GM10248 (cell line): ENCODE measurements around the gene ATP6V0C.

Experiments used
- CTCF ChIA-PET: fragments of 300-600 bp; sonication (Branson Sonifier 250); formaldehyde crosslinking; extraction: SDS; loops from one replicate; lab custom pipeline; 2021; ENCODE audit warnings: antibody characterized with exemption; lab: Yijun Ruan, JAX
- POLR2A ChIA-PET: fragments of 350-650 bp; sonication (Branson Sonifier 250); formaldehyde crosslinking; extraction: SDS; loops from one replicate; lab custom pipeline; 2020; ENCODE audit warnings: antibody characterized with exemption; lab: Yijun Ruan, JAX
- DNase-seq: peaks from one replicate; pipeline ENCODE4 v3.0.0; 2012; ENCODE audit errors: extremely low spot score
- TF ChIP-seq, protein P1 (sequence below): IDR thresholded peaks from 2 replicates; pipeline ENCODE4 v1.5.1; 2012; ENCODE audit warnings: mild to moderate bottlenecking, low read depth; ENCODE audit errors: extremely low read depth, missing control alignments, control extremely low read depth

The ATP6V0C gene

DNA sequence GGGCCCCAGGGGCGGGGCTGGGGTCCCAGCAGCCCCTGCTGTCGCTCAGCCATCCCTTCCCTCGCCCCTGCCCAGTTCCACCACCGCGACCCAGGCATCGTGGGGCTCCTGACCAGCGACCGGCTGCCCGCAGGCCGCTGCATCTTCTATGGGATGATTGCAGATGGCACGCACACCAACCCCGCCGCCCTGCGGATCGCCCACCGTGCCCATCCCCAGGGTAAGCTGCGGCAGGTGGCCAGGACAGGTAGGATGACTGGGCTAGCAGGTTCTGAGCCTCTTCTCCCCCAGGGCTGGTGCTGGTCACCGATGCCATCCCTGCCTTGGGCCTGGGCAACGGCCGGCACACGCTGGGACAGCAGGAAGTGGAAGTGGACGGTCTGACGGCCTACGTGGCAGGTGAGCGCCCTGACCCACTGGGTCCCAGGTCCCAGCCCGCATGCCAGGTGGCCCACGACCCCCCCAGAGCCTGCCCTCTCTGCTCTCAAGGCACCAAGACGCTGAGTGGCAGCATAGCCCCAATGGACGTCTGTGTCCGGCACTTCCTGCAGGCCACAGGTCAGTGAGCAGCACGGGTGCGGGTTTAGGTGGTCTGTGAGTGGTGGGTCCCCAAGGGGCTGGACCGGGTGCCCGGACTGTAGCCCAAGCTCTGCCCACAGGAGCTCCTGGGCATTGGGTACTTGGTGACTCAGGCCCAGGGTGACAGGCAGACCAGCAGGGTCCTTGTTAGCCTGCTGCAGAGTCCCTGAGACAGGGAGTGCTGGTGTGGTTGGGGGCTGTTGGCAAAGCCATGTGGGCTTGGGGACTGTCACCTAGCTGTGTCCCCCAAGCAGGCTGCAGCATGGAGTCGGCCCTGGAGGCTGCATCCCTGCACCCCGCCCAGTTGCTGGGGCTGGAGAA is 14.7 kb downstream of the ATP6V0C start:
- ChIA-PET CTCF (no interaction called here), POLR2A (interaction anchor here (0.6 to 1.0 kb wide), 3 partner anchors 8 to 341 kb away, joined by 3 to 4 read pairs (median 3); partner anchors contain the start of genes AMDHD2 and KCTD5)
- TF ChIP-seq, protein P1, sequence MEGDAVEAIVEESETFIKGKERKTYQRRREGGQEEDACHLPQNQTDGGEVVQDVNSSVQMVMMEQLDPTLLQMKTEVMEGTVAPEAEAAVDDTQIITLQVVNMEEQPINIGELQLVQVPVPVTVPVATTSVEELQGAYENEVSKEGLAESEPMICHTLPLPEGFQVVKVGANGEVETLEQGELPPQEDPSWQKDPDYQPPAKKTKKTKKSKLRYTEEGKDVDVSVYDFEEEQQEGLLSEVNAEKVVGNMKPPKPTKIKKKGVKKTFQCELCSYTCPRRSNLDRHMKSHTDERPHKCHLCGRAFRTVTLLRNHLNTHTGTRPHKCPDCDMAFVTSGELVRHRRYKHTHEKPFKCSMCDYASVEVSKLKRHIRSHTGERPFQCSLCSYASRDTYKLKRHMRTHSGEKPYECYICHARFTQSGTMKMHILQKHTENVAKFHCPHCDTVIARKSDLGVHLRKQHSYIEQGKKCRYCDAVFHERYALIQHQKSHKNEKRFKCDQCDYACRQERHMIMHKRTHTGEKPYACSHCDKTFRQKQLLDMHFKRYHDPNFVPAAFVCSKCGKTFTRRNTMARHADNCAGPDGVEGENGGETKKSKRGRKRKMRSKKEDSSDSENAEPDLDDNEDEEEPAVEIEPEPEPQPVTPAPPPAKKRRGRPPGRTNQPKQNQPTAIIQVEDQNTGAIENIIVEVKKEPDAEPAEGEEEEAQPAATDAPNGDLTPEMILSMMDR = no peak
- DNase-seq = no peak

DNA sequence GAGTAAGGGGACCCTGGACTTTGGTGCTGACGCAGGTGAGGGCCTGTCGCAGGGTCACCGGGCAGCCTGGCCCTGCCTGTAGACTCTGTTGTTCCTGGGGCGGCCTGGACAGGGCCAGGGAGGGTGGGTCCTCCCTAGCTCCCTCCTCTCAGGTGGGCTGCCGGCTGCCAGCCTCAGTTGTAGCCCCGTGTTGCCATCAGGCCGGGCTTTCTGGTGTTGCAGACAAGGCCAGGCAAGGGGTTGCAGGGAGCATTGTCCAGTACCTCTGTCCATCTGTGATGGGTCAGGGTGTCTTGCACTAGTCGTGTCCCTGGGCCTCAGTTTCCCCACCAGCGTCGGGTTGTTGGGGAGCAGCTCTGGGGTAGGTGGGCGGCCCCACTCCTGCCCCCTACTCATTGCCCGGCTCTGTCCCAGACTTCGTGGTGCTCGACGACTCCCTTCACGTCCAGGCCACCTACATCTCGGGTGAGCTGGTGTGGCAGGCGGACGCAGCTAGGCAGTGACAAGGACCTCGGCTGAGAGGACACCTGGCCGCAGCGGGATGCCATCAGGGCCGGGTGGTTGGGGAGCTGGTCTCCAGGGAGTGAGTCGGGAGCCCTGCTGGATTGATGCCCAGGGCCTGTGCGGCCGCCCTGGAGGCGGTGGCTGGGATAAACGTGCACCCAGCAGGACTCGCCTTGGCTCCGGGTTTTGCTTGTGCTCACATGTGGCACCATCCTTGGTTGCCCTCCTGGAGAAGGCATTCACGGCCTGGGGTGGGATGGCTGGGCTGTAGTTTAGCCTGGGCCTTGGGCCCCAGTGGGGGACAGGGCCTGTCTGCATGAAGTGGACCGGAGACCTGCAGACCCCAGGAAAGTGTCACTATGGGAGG is 15.5 kb downstream of the ATP6V0C start:
- TF ChIP-seq, protein P1 = no peak
- no peak for DNase-seq
- ChIA-PET POLR2A (interaction anchor here (0.9 to 1.0 kb wide), 2 partner anchors 9 to 153 kb away, joined by 3 to 4 read pairs; partner anchors contain the start of genes AMDHD2 and KCTD5), CTCF (no interaction called here)

DNA sequence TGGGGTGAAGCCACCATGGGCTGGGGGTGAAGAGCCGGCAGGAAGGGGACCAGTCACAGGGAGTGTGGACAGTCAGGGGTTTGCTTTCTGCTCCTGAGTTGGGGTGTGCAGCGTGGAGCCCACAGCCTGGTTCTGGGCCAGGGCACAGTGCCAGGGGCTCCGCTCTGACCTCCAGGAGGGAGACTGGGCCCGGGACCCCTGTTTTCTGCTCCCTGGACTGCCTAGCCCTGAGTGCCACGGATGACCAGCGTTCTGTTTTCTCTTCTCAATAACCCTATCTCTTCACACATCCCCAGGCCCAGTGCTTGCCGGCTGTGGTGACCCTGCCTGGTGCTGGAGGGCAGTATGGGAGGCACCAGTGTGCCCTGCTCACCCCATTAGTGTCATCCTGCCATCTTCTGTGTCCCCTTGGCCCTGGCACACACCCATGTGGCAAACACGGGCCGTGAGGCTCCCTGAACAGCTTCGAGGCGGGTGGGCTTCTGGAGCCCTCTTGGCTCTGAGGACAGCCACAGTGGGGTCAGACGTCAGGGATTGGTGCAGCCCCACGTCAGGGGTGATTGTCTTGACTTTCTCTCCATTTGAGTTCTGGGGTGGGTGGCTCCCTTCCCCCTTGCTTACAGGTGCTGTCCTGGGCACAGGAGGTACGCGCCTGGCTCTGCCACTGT is 16.3 kb downstream of the ATP6V0C start:
- no peak for DNase-seq
- ChIA-PET POLR2A (interaction anchor here (1.0 to 1.2 kb wide), 2 partner anchors 11 to 152 kb away, joined by 3 to 9 read pairs; partner anchors contain the start of gene KCTD5), CTCF (no interaction called here)
- TF ChIP-seq, protein P1 = no peak

DNA sequence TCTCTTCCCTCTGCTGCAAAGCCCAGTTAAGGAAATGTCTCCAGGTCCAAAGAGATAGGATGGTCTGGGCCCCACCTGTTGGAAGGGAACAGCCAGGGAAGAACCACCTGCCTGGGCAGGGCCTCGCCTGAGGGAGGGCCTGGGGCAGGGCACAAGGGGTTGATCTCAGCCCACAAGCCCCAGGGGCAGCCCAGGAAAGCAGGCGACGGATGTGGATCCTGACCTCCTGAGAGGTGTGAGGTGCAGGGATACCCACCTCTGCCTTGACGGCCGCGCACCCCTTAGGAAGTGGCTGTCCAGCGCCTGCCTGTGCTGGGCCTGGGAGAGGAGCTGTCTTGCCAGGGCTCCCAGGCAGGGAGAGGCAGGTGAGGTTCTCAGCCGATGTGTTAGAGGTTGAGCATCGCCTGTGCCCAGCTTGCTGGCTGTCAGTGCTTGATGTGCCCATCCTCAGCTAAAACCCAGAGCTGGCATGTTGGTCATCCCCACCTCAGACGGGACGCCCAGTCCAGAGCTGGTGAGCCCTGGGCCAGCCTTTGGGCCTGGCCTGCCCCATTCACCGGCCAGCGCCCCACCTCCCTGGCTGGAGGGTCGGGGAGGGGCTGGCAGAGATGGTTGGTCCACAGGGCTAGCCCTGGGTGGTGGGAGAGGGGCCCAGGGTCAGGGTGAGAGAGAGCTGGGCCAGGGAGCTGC is 17.0 kb downstream of the ATP6V0C start:
- TF ChIP-seq, protein P1 = no peak
- ChIA-PET CTCF (no interaction called here), POLR2A (interaction anchor here (0.7 to 1.2 kb wide), 4 partner anchors 10 to 73 kb away, joined by 5 to 9 read pairs (median 7); partner anchors contain the start of gene AMDHD2)
- DNase-seq = no peak

DNA sequence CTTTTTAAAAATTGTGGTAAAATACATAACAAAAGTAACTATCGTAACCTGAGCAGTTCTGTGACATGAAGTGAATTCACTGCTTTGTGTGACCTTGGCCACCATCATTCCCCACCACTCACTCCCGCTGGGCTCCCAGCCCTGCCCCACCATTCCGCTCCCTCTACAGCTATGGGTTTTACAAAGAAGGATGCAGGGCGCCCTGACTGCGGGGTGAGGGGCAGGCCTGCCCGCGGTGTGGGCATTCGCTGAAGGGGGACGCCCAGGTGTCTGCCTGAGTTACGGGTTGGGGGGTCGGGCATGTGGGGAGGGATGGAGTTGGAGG is 17.6 kb downstream of the ATP6V0C start, which contains the start of gene CEMP1:
Gene CEMP1, minus strand, starts transcription at position 38 of the 325 bp plus-strand sequence. CDS start 335 bp downstream, outside the sequence.
- no peak for DNase-seq
- CTCF ChIA-PET = no interaction called here
- TF ChIP-seq, protein P1 = no peak
- POLR2A ChIA-PET = interaction anchor here (0.7 to 1.2 kb wide), 5 partner anchors 11 to 73 kb away, joined by 3 to 9 read pairs (median 6); partner anchors contain the start of gene AMDHD2
